Esophagus muscularis mucosa (tissue), 4 donors: ENCODE results near the gene LRRC8D. TPM values are rescaled to one million over a fixed set of nuclear protein-coding genes. Genes with fewer than 3 reads are reported as not detected.
A peak's percentile ranks its signal among the peaks of the same experiment; 100 is the strongest.

Experiments
- DNase-seq: peaks from one replicate; pipeline ENCODE4 v3.0.0-alpha.2; 2017; ENCODE audit errors: extremely low spot score
- H3K27ac ChIP-seq, 4 donors: fragments of 200-600 bp; sonication (generic); replicated peaks in 1 of 4; 1 replicate in 3 of 4; 2 replicates in 1 of 4; pipeline ENCODE4 v1.5.1; 2016 to 2019; ENCODE audit warnings: mild to moderate bottlenecking in 1 of 4
- H3K27me3 ChIP-seq, 4 donors: fragments of 200-600 bp; sonication (generic); one replicate each; pipeline versions ENCODE4 v1.5.1 to v1.6.0; 2016 to 2019
- H3K36me3 ChIP-seq, 4 donors: fragments of 200-600 bp; sonication (generic); one replicate each; pipeline ENCODE4 v1.5.1; 2016 to 2019
- H3K4me1 ChIP-seq, 4 donors: fragments of 200-600 bp; sonication (generic); one replicate each; pipeline ENCODE4 v1.5.1; 2016 to 2019
- H3K4me3 ChIP-seq, 4 donors: fragments of 200-600 bp; sonication (generic); 1 replicate in 2 of 4; 2 replicates in 2 of 4; pipeline ENCODE4 v1.5.1; 2016 to 2019; ENCODE audit warnings: mild to moderate bottlenecking in 4 of 4, moderate library complexity in 1 of 4
- H3K9me3 ChIP-seq, 4 donors: fragments of 200-600 bp; sonication (generic); 1 replicate in 3 of 4; 2 replicates in 1 of 4; pipeline ENCODE4 v1.5.1; 2016 to 2019
- CTCF ChIP-seq, 3 experiments: fragments of 200-600 bp in 2 of 3; fragments of 450-650 bp in 1 of 3; sonication (generic) in 2 of 3; IDR thresholded peaks; one replicate each; pipeline ENCODE4 v1.5.1; 2017 to 2019; ENCODE audit warnings: antibody characterized with exemption in 3 of 3, mild to moderate bottlenecking in 2 of 3, moderate library complexity in 1 of 3
- EP300 ChIP-seq: sonication (generic); formaldehyde crosslinking; IDR thresholded peaks from one replicate; pipeline ENCODE4 v1.6.1; 2017; ENCODE audit warnings: antibody characterized with exemption
- POLR2A ChIP-seq: fragments of 450-650 bp; IDR thresholded peaks from one replicate; pipeline ENCODE4 v1.6.1; 2017; ENCODE audit warnings: antibody characterized with exemption, moderate library complexity, mild to moderate bottlenecking, low read depth
- POLR2AphosphoS5 ChIP-seq, 2 donors: sonication (generic); formaldehyde crosslinking; IDR thresholded peaks; one replicate each; pipeline ENCODE4 v1.6.1; 2017; ENCODE audit warnings: antibody characterized with exemption in 2 of 2
- WGBS: methylation state at CpG from one replicate; pipeline ENCODE4 v1.1.5; 2018; 5-methylcytosine and 5-hydroxymethylcytosine counted together
- intact Hi-C: fragments of 100-400 bp; cut with DNase I; formaldehyde crosslinking; loops from one replicate; pipeline ENCODE4 v1.15.1; 2023
- total RNA-seq, 4 donors: library from RNA; depleted of rRNA; stranded (reverse); fragments of >200 nt; gene quantifications; one replicate each; pipeline versions ENCODE4 v1.1.0 to v1.2.1, GENCODE V29; 2016

Gene LRRC8D
- total RNA-seq, 4 donors from 2014 or later, result 4.2 to 10.4 (median 6.6) TPM

DNA sequence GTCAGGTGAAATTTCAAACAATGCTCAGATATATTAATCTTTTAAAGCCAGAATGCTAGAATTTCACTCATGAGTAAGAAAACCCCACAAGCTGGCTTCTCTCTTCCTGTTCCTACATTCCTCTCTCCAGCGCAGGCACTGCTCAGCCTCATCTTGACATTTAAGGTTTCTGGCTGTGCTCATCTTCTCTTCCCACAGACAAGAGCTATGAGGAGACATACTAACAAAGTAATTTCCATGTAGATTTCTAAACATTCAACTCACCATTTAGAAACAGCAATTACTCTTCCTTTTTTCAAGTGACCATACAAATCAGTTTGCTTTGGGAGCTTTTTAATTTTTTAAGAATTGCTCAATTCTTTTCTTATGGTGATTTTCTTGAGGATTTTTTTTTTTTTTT lies 7.8 kb upstream of the LRRC8D start:
- H3K9me3 ChIP-seq, result no peaks in the 10 kb centered on the region
- H3K27ac ChIP-seq, result peak overlapping the region in 3 of 4 donors; percentile 5 to 62 (median 32)
- H3K4me3 ChIP-seq, result no peak overlapping the region
- no peak for DNase-seq
- intact Hi-C loops, result no loop called here
- no peaks in the 10 kb centered on the region for H3K27me3 ChIP-seq
- peaks cover 0 to 13% (median 4%) of the 10 kb centered on the region in 4 donors for H3K4me1 ChIP-seq
- H3K36me3 ChIP-seq, result no peaks in the 10 kb centered on the region
- TF ChIP-seq EP300 (no peak), CTCF (IDR thresholded peaks at IDR 0.05) (no peak), POLR2A (no peak), POLR2AphosphoS5 (IDR thresholded peaks at IDR 0.05) (peak in 1 of 2 donors; percentile 66)
- 17% methylated on average over 1 of the region's 1 CpG for WGBS

GRCh38 chr1:89815040-89815439 lies 5.8 kb upstream of the LRRC8D start:
- peaks cover under 1 to 15% (median 6%) of the 10 kb centered on the region in 4 donors for H3K4me1 ChIP-seq
- H3K36me3 ChIP-seq, result no peaks in the 10 kb centered on the region
- no peak for TF ChIP-seq EP300
- no peak for TF ChIP-seq POLR2A
- no peak for TF ChIP-seq POLR2AphosphoS5 (IDR thresholded peaks at IDR 0.05)
- TF ChIP-seq CTCF (IDR thresholded peaks at IDR 0.05), result no peak
- intact Hi-C loops, result no loop called here
- H3K9me3 ChIP-seq, result no peaks in the 10 kb centered on the region
- no peak for DNase-seq
- H3K27ac ChIP-seq, result no peak overlapping the region
- WGBS, result 91% methylated on average over 1 of the region's 1 CpG
- no peak overlapping the region for H3K4me3 ChIP-seq
- no peaks in the 10 kb centered on the region for H3K27me3 ChIP-seq

DNA sequence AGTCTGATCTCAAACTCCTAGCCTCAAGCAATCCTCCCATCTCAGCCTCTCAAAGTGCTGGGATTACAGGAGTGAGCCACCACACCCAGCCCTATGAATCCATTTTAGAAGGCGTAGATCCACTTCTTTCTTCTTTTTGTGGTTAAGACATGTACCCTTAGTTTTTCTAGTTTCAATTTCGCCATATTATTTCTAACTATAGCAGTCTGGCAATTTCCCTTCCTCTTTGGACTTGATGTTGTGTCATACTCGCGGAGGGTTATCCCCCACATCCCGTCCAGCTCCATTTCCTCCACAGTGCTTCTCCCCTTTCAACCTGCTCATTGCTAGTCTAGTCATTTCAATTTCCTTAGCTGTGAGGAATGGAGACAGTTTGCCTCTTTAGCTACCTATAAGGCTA lies 5.2 kb upstream of the LRRC8D start:
- H3K27me3 ChIP-seq, result no peaks in the 10 kb centered on the region
- TF ChIP-seq POLR2A (no peak), EP300 (no peak), CTCF (IDR thresholded peaks at IDR 0.05) (no peak), POLR2AphosphoS5 (IDR thresholded peaks at IDR 0.05) (no peak)
- peaks cover 6 to 21% (median 10%) of the 10 kb centered on the region in 4 donors for H3K4me1 ChIP-seq
- intact Hi-C loops, result no loop called here
- H3K36me3 ChIP-seq, result no peaks in the 10 kb centered on the region
- H3K27ac ChIP-seq, result no peak overlapping the region
- 83% methylated on average over 5 of the region's 5 CpGs for WGBS
- H3K9me3 ChIP-seq, result no peaks in the 10 kb centered on the region
- no peak overlapping the region for H3K4me3 ChIP-seq
- no peak for DNase-seq

GRCh38 chr1:89816366-89816765 lies 4.5 kb upstream of the LRRC8D start:
- peaks cover 6 to 21% (median 10%) of the 10 kb centered on the region in 4 donors for H3K4me1 ChIP-seq
- no peaks in the 10 kb centered on the region for H3K9me3 ChIP-seq
- 97% methylated on average over 2 of the region's 2 CpGs for WGBS
- H3K27me3 ChIP-seq, result no peaks in the 10 kb centered on the region
- H3K4me3 ChIP-seq, result no peak overlapping the region
- no peak for DNase-seq
- TF ChIP-seq CTCF (IDR thresholded peaks at IDR 0.05) (no peak), POLR2AphosphoS5 (IDR thresholded peaks at IDR 0.05) (no peak), POLR2A (no peak), EP300 (no peak)
- no peak overlapping the region for H3K27ac ChIP-seq
- intact Hi-C loops, result no loop called here
- no peaks in the 10 kb centered on the region for H3K36me3 ChIP-seq
